GM10266 (cell line): ENCODE measurements around the gene CBX4.

Source experiments
- DNase-seq: peaks from one replicate; pipeline ENCODE4 v3.0.0; 2012; ENCODE audit errors: extremely low spot score
- CTCF ChIP-seq: IDR thresholded peaks from 2 replicates; pipeline ENCODE4 v1.5.1; 2012; ENCODE audit warnings: mild to moderate bottlenecking, low read depth; ENCODE audit not compliant: control insufficient read depth, insufficient read depth; ENCODE audit errors: missing control alignments

The CBX4 gene

GRCh38 chr17:79802039-79802735 lies 37.1 kb downstream of the CBX4 start:
- TF ChIP-seq CTCF, result no peak
- DNase-seq, result no peak

- DNase-seq, result no peak
- no peak for TF ChIP-seq CTCF
Observed at GRCh38 chr17:79801156-79802038, 37.8 kb downstream of the CBX4 start.

- DNase-seq, result no peak
- TF ChIP-seq CTCF, result no peak
Observed at GRCh38 chr17:79800325-79801155, 38.7 kb downstream of the CBX4 start.

- no peak for DNase-seq
- no peak for TF ChIP-seq CTCF
Observed at GRCh38 chr17:79799538-79800324, 39.5 kb downstream of the CBX4 start.

- TF ChIP-seq CTCF, result no peak
Observed at GRCh38 chr17:79799174-79799537, 40.1 kb downstream of the CBX4 start.

GRCh38 chr17:79798299-79799173 lies 40.7 kb downstream of the CBX4 start:
- DNase-seq, result no peak
- no peak for TF ChIP-seq CTCF

More at GRCh38 chr17:79799174-79799537, 40.1 kb downstream of the CBX4 start:
- DNase-seq, result no peak
